OCI-LY7 (cell line): ENCODE results near the gene CD300LF.

Experiments
- EZH2phosphoT487 ChIP-seq: fragments of 200-600 bp; sonication (generic); IDR thresholded peaks from 2 replicates; pipeline ENCODE4 v1.6.1; 2018; ENCODE audit warnings: low read depth, borderline replicate concordance, mild to moderate bottlenecking, mixed run types, antibody characterized with exemption, low read length, moderate library complexity, mixed read lengths
- TF ChIP-seq, protein P1 (sequence below): fragments of 200-600 bp; sonication (generic); conservative IDR thresholded peaks from 2 replicates; pipeline ENCODE4 v1.5.1; 2014; ENCODE audit warnings: mild to moderate bottlenecking, antibody characterized with exemption, low read length, moderate library complexity, mixed read lengths

DNA sequence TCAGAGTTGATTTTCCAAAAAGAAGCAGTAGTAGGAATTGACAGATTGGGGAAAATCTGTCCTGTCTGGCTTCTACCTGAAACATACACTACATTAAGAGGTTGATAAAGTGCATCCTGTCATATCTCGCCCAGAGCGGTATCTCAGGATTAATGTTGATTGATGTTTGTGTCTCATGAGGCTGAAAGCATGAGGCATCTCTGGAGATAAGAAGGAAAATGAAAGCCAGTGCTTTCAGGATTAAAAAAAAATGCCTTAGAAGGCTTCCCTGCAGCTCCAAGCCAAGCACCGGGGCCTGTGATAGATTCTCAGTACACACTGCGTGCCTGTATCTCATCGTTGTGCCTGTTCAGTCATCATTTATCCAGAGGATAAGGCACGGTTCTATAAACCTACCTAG is 62.8 kb downstream of the CD300LF start:
- TF ChIP-seq, protein P1, sequence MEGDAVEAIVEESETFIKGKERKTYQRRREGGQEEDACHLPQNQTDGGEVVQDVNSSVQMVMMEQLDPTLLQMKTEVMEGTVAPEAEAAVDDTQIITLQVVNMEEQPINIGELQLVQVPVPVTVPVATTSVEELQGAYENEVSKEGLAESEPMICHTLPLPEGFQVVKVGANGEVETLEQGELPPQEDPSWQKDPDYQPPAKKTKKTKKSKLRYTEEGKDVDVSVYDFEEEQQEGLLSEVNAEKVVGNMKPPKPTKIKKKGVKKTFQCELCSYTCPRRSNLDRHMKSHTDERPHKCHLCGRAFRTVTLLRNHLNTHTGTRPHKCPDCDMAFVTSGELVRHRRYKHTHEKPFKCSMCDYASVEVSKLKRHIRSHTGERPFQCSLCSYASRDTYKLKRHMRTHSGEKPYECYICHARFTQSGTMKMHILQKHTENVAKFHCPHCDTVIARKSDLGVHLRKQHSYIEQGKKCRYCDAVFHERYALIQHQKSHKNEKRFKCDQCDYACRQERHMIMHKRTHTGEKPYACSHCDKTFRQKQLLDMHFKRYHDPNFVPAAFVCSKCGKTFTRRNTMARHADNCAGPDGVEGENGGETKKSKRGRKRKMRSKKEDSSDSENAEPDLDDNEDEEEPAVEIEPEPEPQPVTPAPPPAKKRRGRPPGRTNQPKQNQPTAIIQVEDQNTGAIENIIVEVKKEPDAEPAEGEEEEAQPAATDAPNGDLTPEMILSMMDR = no peak
- TF ChIP-seq EZH2phosphoT487 = no peak
